Body of pancreas (tissue), 4 donors: ENCODE results near the gene WDFY4.

Source experiments
- POLR2A ChIP-seq, 3 donors: fragments of 450-650 bp; IDR thresholded peaks; one replicate each; pipeline ENCODE4 v1.6.1; 2016; ENCODE audit warnings: antibody characterized with exemption in 3 of 3, mild to moderate bottlenecking in 2 of 3
- TF ChIP-seq, protein P1 (sequence below), 7 experiments: fragments of 450-650 bp in 4 of 7; fragments of 200-600 bp in 3 of 7; sonication (generic) in 3 of 7; IDR thresholded peaks; one replicate each; pipeline ENCODE4 v1.5.1; 2016 to 2019; ENCODE audit warnings: antibody characterized with exemption in 7 of 7

DNA sequence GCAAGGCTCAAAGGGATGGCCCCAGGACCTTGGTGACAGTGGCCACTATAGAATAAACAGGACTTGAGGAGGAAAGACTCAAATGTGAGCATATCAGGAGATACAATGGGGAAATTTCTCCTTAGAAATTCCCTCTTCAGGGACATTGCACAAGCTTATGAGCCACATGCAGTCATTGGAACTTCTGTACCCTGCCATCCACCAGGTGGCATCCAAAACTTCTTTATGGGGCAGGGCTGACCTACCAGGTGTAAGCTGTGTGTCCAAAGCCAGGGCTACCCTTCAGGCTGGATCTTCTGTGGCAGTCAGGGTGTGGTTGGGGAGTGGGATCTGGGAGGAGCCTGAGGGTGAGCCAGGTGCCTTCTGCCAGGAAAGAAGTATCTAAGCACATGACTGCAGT, 291.5 kb downstream of the WDFY4 start:
- TF ChIP-seq POLR2A (IDR thresholded peaks at IDR 0.05): no peak
- TF ChIP-seq, protein P1, sequence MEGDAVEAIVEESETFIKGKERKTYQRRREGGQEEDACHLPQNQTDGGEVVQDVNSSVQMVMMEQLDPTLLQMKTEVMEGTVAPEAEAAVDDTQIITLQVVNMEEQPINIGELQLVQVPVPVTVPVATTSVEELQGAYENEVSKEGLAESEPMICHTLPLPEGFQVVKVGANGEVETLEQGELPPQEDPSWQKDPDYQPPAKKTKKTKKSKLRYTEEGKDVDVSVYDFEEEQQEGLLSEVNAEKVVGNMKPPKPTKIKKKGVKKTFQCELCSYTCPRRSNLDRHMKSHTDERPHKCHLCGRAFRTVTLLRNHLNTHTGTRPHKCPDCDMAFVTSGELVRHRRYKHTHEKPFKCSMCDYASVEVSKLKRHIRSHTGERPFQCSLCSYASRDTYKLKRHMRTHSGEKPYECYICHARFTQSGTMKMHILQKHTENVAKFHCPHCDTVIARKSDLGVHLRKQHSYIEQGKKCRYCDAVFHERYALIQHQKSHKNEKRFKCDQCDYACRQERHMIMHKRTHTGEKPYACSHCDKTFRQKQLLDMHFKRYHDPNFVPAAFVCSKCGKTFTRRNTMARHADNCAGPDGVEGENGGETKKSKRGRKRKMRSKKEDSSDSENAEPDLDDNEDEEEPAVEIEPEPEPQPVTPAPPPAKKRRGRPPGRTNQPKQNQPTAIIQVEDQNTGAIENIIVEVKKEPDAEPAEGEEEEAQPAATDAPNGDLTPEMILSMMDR (IDR thresholded peaks at IDR 0.05): no peak
